ENCODE results near the gene ANKS1A.

DNA sequence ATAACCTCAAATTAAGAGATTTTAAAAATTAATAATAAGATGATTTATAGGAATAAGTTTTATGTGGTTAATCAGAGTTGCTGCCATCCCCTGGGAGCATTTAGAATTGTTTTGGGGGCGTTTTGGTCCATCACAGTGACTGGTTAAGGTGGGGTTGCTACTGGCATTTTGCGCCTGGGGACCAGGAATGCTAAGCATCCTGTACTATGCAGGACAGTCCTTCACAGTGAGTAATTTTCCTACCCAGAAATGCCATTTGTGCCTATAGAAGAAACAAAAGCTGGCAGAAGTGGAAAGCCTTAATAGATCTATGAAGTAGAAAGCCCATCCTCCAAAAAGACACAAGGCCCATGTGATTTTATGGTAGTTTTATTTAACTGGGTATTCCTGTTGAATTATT lies 118.0 kb downstream of the ANKS1A start:
- TF ChIP-seq, protein P1, sequence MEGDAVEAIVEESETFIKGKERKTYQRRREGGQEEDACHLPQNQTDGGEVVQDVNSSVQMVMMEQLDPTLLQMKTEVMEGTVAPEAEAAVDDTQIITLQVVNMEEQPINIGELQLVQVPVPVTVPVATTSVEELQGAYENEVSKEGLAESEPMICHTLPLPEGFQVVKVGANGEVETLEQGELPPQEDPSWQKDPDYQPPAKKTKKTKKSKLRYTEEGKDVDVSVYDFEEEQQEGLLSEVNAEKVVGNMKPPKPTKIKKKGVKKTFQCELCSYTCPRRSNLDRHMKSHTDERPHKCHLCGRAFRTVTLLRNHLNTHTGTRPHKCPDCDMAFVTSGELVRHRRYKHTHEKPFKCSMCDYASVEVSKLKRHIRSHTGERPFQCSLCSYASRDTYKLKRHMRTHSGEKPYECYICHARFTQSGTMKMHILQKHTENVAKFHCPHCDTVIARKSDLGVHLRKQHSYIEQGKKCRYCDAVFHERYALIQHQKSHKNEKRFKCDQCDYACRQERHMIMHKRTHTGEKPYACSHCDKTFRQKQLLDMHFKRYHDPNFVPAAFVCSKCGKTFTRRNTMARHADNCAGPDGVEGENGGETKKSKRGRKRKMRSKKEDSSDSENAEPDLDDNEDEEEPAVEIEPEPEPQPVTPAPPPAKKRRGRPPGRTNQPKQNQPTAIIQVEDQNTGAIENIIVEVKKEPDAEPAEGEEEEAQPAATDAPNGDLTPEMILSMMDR (conservative IDR thresholded peaks at IDR 0.05; ENCODE audit: low read length) = no peak
- TF ChIP-seq EZH2phosphoT487 (IDR thresholded peaks at IDR 0.05; ENCODE audit: borderline replicate concordance) = no peak

Measured in Loucy (cell line).